Upper lobe of right lung (tissue), 1 donor: ENCODE measurements around the gene PLCB1. TPM values are rescaled to one million over a fixed set of nuclear protein-coding genes. Genes with fewer than 3 reads are reported as not detected.

Experiments
- ATAC-seq: fragments of 200-7000 bp; cut with Tn5 transposase; one replicate; pipeline ENCODE4 v1.9.1; 2020; ENCODE audit warnings: mild to moderate bottlenecking, moderate library complexity
- DNase-seq: peaks from one replicate; pipeline ENCODE4 v3.0.0-alpha.2; 2020
- H3K27ac ChIP-seq: fragments of 200-600 bp; one replicate; pipeline ENCODE4 v1.8.0; 2022
- H3K27me3 ChIP-seq: fragments of 200-600 bp; one replicate; pipeline ENCODE4 v1.8.0; 2022; ENCODE audit warnings: mild to moderate bottlenecking
- H3K36me3 ChIP-seq: fragments of 200-600 bp; one replicate; pipeline ENCODE4 v1.8.0; 2022
- H3K4me1 ChIP-seq: fragments of 200-600 bp; one replicate; pipeline ENCODE4 v1.8.0; 2022
- H3K4me3 ChIP-seq: fragments of 200-600 bp; one replicate; pipeline ENCODE4 v1.8.0; 2022; ENCODE audit warnings: mild to moderate bottlenecking
- H3K9me3 ChIP-seq: fragments of 200-600 bp; one replicate; pipeline ENCODE4 v1.8.0; 2022
- intact Hi-C: fragments of 100-400 bp; cut with DNase I; formaldehyde crosslinking; loops from one replicate; pipeline ENCODE4 v1.11.0; 2022
- total RNA-seq: library from RNA; stranded (reverse); fragmentation: NEBNext Ultra II Directional; extraction: Animal tissue kit (Norgen Biotek cat#: 25700); gene quantifications from one replicate; pipeline ENCODE4 v1.2.1, GENCODE V29; 2021
- TF ChIP-seq, protein P1 (sequence below): fragments of 200-600 bp; IDR thresholded peaks from one replicate; pipeline ENCODE4 v1.8.0; 2022; ENCODE audit warnings: antibody characterized with exemption
- donor health status: DM: no; HTN: yes; CAD: no; lungs with severe emphysema.

The PLCB1 gene
- total RNA-seq, 1 donor from 2014 or later = 12.4 TPM

DNA sequence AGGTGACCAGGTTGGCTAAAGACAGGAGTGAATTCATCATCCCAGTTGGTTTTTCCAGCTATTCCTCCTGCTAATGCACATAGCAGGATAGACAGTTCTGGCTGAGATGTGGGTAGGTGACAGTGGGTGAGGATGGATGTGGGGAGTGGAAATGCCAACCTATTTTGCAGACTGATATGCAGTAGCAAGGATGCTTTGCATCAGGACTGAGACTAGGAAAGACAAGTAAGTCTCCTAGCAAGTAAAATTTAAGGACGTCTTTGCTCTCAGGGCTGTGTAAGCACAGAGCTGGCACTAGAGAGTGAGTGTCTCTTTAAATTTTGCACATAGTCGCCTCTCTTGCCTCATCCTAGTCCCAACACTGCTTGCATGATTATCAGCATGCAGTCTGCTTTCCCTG is 568.7 kb downstream of the PLCB1 start:
- Histone ChIP-seq H3K4me1 (no peaks in the 10 kb centered on the region), H3K4me3 (no peak overlapping the region), H3K36me3 (no peaks in the 10 kb centered on the region), H3K27me3 (no peaks in the 10 kb centered on the region), H3K9me3 (no peaks in the 10 kb centered on the region), H3K27ac (no peak overlapping the region)
- DNase-seq = no peak
- no peak for ATAC-seq
- TF ChIP-seq, protein P1, sequence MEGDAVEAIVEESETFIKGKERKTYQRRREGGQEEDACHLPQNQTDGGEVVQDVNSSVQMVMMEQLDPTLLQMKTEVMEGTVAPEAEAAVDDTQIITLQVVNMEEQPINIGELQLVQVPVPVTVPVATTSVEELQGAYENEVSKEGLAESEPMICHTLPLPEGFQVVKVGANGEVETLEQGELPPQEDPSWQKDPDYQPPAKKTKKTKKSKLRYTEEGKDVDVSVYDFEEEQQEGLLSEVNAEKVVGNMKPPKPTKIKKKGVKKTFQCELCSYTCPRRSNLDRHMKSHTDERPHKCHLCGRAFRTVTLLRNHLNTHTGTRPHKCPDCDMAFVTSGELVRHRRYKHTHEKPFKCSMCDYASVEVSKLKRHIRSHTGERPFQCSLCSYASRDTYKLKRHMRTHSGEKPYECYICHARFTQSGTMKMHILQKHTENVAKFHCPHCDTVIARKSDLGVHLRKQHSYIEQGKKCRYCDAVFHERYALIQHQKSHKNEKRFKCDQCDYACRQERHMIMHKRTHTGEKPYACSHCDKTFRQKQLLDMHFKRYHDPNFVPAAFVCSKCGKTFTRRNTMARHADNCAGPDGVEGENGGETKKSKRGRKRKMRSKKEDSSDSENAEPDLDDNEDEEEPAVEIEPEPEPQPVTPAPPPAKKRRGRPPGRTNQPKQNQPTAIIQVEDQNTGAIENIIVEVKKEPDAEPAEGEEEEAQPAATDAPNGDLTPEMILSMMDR = no peak
- intact Hi-C loops = no loop called here

DNA sequence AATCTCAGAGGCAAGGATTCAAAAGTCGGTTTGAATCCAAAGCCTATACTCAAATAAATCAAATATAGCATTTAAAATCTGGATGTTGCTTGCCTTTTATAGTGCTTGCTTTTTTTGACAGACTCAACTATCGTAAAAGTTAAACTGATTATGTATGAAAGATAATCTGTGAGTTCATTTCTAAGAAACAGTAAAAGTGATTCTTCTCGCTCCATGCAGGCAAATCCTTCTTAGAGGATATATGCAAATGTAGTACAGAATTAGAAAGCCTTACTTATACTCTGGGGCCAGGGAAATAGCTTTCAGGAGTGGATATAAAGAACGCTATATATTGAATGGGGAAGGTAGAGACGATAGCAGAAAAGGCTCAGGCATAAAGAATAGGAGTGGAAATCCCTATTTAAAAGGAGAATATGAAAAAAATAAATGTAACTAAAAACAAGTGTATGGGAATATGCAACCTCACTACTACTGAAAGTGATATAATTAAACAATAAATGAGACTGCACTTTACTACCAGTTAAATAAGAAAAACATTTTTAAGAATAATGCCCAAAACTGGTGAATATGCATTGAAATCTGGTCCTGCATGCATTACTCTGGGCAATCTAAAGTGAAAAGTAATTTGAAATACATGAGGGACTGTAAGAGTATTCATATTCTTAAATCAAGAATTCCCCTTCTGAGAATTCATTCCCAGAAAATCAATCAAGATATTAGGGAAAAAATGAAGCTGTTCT is 575.1 kb downstream of the PLCB1 start:
- intact Hi-C loops = no loop called here
- DNase-seq = no peak
- no peak for ATAC-seq
- Histone ChIP-seq H3K27me3 (no peaks in the 10 kb centered on the region), H3K4me3 (no peak overlapping the region), H3K9me3 (no peaks in the 10 kb centered on the region), H3K27ac (no peak overlapping the region), H3K36me3 (no peaks in the 10 kb centered on the region), H3K4me1 (no peaks in the 10 kb centered on the region)
- TF ChIP-seq, protein P1 = no peak

GRCh38 chr20:8709627-8710026 is 577.6 kb downstream of the PLCB1 start:
- no peaks in the 10 kb centered on the region for H3K36me3 ChIP-seq
- TF ChIP-seq, protein P1 = no peak
- DNase-seq = no peak
- no peak overlapping the region for H3K4me3 ChIP-seq
- H3K27me3 ChIP-seq = no peaks in the 10 kb centered on the region
- no peak for ATAC-seq
- no peaks in the 10 kb centered on the region for H3K4me1 ChIP-seq
- H3K9me3 ChIP-seq = no peaks in the 10 kb centered on the region
- intact Hi-C loops = no loop called here
- no peak overlapping the region for H3K27ac ChIP-seq

GRCh38 chr20:8711501-8711900 is 579.4 kb downstream of the PLCB1 start:
- H3K4me3 ChIP-seq = no peak overlapping the region
- intact Hi-C loops = no loop called here
- H3K27ac ChIP-seq = no peak overlapping the region
- no peaks in the 10 kb centered on the region for H3K9me3 ChIP-seq
- H3K4me1 ChIP-seq = no peaks in the 10 kb centered on the region
- no peaks in the 10 kb centered on the region for H3K36me3 ChIP-seq
- ATAC-seq = no peak
- TF ChIP-seq, protein P1 = no peak
- H3K27me3 ChIP-seq = no peaks in the 10 kb centered on the region
- no peak for DNase-seq

DNA sequence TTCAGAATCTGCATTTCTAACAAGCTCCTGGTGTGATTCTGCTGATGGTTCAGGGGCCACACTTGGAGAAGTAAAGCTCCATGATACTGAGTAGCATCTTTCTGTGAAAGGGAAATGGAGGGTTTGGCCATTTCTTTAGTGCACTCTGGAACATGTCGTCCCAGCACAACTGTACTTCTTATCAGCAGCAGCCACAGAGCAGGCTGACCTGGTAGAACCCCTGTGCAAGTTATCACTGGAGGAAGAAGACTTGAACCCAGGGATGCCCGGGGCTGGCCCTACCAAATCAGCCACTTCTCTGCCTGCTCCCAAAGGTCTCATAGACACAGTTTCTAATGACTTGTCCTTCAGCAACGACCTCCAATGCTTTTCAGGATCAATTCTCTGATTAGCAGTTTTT is 582.1 kb downstream of the PLCB1 start:
- TF ChIP-seq, protein P1 = no peak
- Histone ChIP-seq H3K4me3 (no peak overlapping the region), H3K9me3 (no peaks in the 10 kb centered on the region), H3K27ac (no peak overlapping the region), H3K27me3 (no peaks in the 10 kb centered on the region), H3K36me3 (no peaks in the 10 kb centered on the region), H3K4me1 (no peaks in the 10 kb centered on the region)
- intact Hi-C loops = no loop called here
- no peak for ATAC-seq
- no peak for DNase-seq

GRCh38 chr20:8718279-8718678 is 586.2 kb downstream of the PLCB1 start:
- ATAC-seq = no peak
- Histone ChIP-seq H3K27me3 (no peaks in the 10 kb centered on the region), H3K9me3 (no peaks in the 10 kb centered on the region), H3K36me3 (no peaks in the 10 kb centered on the region), H3K4me1 (no peaks in the 10 kb centered on the region), H3K4me3 (no peak overlapping the region), H3K27ac (no peak overlapping the region)
- intact Hi-C loops = no loop called here
- TF ChIP-seq, protein P1 = no peak
- DNase-seq = no peak
